Measurements from ENCODE around the gene ZNF77.

The ZNF77 gene

DNA sequence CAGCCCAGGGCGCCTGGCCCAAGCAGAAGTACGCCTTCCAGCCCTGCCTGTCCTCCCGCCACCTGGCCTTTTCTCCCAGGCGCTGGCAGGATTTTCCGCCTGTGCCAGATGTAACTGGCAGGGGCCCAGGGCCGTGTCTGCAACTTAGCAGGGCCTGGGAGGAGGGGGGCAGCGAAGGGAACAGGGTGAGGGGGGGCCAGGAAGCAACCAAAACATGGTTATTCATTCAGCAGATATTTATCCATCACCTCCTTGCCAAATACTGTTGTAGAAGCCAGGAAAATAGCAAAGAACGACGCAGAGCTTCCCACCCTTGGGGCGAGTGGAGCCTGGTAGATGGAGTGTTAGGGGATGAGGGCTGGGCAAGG lies 38.2 kb upstream of the ZNF77 start:
- no peaks in the 10 kb centered on the region for H3K27me3 ChIP-seq (ENCODE audit: insufficient read depth, poor library complexity, severe bottlenecking)
- peak overlapping the region; percentile 55 for H3K27ac ChIP-seq (ENCODE audit: poor library complexity, severe bottlenecking)
- no peaks in the 10 kb centered on the region for H3K9me3 ChIP-seq (ENCODE audit: severe bottlenecking)
- DNase-seq (ENCODE audit: low spot score) = peak; percentile 78
- peak; percentile 63 for ATAC-seq (ENCODE audit: low read depth)
- TF ChIP-seq, protein P1, sequence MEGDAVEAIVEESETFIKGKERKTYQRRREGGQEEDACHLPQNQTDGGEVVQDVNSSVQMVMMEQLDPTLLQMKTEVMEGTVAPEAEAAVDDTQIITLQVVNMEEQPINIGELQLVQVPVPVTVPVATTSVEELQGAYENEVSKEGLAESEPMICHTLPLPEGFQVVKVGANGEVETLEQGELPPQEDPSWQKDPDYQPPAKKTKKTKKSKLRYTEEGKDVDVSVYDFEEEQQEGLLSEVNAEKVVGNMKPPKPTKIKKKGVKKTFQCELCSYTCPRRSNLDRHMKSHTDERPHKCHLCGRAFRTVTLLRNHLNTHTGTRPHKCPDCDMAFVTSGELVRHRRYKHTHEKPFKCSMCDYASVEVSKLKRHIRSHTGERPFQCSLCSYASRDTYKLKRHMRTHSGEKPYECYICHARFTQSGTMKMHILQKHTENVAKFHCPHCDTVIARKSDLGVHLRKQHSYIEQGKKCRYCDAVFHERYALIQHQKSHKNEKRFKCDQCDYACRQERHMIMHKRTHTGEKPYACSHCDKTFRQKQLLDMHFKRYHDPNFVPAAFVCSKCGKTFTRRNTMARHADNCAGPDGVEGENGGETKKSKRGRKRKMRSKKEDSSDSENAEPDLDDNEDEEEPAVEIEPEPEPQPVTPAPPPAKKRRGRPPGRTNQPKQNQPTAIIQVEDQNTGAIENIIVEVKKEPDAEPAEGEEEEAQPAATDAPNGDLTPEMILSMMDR (IDR thresholded peaks at IDR 0.05; ENCODE audit: poor library complexity, severe bottlenecking) = no peak
- H3K4me3 ChIP-seq (ENCODE audit: severe bottlenecking) = no peak overlapping the region
- peaks cover 5% of the 10 kb centered on the region for H3K4me1 ChIP-seq (ENCODE audit: insufficient read depth, poor library complexity, severe bottlenecking)
- H3K36me3 ChIP-seq (ENCODE audit: low read depth) = no peaks in the 10 kb centered on the region

- no peak for DNase-seq (ENCODE audit: low spot score)
- H3K27me3 ChIP-seq (ENCODE audit: insufficient read depth, poor library complexity, severe bottlenecking) = no peaks in the 10 kb centered on the region
- peak overlapping the region; percentile 55 for H3K27ac ChIP-seq (ENCODE audit: poor library complexity, severe bottlenecking)
- TF ChIP-seq, protein P1 (IDR thresholded peaks at IDR 0.05; ENCODE audit: poor library complexity, severe bottlenecking) = no peak
- no peak for ATAC-seq (ENCODE audit: low read depth)
- no peaks in the 10 kb centered on the region for H3K36me3 ChIP-seq (ENCODE audit: low read depth)
- no peaks in the 10 kb centered on the region for H3K9me3 ChIP-seq (ENCODE audit: severe bottlenecking)
- H3K4me1 ChIP-seq (ENCODE audit: insufficient read depth, poor library complexity, severe bottlenecking) = peaks cover 5% of the 10 kb centered on the region
- H3K4me3 ChIP-seq (ENCODE audit: severe bottlenecking) = no peak overlapping the region
These were observed 37.8 kb upstream of the ZNF77 start for GRCh38 chr19:2982561-2982960.

DNA sequence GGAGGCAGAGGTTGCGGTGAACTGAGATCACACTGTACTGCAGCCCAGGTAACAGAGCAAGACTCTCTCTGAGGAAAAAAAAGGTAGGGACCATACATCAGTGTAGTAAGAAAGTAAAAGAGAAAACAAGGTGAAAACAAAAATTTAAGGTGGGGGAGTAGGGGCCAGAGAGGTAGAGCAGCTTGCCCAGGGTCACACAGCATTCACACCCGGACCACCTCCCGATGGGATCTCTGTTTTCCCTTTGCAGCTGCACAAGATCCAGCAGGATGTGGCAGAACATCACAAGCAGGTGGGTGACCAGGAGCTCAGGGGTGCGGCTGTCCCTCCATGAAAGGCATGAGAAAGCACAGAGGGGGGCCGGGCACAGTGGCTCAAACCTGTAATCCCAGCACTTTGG lies 37.1 kb upstream of the ZNF77 start:
- TF ChIP-seq, protein P1 (IDR thresholded peaks at IDR 0.05; ENCODE audit: poor library complexity, severe bottlenecking) = no peak
- ATAC-seq (ENCODE audit: low read depth) (no peak), DNase-seq (ENCODE audit: low spot score) (no peak)
- Histone ChIP-seq H3K4me1 (ENCODE audit: insufficient read depth, poor library complexity, severe bottlenecking) (peaks cover 5% of the 10 kb centered on the region), H3K4me3 (ENCODE audit: severe bottlenecking) (no peak overlapping the region), H3K36me3 (ENCODE audit: low read depth) (no peaks in the 10 kb centered on the region), H3K9me3 (ENCODE audit: severe bottlenecking) (no peaks in the 10 kb centered on the region), H3K27me3 (ENCODE audit: insufficient read depth, poor library complexity, severe bottlenecking) (no peaks in the 10 kb centered on the region), H3K27ac (ENCODE audit: poor library complexity, severe bottlenecking) (no peak overlapping the region)

GRCh38 chr19:2978772-2979171 lies 34.0 kb upstream of the ZNF77 start:
- DNase-seq (ENCODE audit: low spot score) (no peak), ATAC-seq (ENCODE audit: low read depth) (no peak)
- Histone ChIP-seq H3K4me3 (ENCODE audit: severe bottlenecking) (no peak overlapping the region), H3K27me3 (ENCODE audit: insufficient read depth, poor library complexity, severe bottlenecking) (no peaks in the 10 kb centered on the region), H3K36me3 (ENCODE audit: low read depth) (no peaks in the 10 kb centered on the region), H3K27ac (ENCODE audit: poor library complexity, severe bottlenecking) (no peak overlapping the region), H3K4me1 (ENCODE audit: insufficient read depth, poor library complexity, severe bottlenecking) (peaks cover 8% of the 10 kb centered on the region), H3K9me3 (ENCODE audit: severe bottlenecking) (no peaks in the 10 kb centered on the region)
- TF ChIP-seq, protein P1 (IDR thresholded peaks at IDR 0.05; ENCODE audit: poor library complexity, severe bottlenecking) = no peak

DNA sequence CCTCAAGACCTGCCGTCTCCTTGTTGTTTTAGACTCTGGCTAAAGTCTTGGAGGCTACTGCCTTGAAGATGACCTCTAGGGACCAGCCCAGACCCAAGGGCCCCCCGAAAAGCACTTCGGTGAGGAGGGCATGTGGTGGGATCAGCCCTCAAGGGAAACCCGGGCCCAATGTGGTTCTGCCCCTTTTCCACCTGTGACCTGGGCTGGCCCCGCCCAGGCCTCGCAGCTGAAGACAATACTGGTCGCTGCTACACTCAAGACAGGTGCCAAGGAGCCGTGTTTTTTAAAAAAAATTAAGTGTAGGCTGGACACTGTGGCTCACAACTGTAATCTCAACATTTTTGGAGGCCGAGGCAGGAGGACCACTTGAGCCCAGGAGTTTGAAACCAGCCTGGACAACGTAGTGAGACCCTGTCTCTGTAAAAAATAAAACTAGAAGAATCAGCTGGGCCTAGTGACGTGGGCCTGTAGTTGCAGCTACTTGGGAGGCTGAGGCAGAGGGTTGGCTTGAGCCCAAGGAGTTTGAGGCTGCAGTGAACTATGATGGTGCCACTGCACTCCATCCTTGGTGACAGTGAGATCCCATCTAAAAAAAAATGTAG lies 33.5 kb upstream of the ZNF77 start:
- Histone ChIP-seq H3K27me3 (ENCODE audit: insufficient read depth, poor library complexity, severe bottlenecking) (no peaks in the 10 kb centered on the region), H3K4me3 (ENCODE audit: severe bottlenecking) (no peak overlapping the region), H3K36me3 (ENCODE audit: low read depth) (no peaks in the 10 kb centered on the region), H3K27ac (ENCODE audit: poor library complexity, severe bottlenecking) (peak overlapping the region; percentile 12), H3K4me1 (ENCODE audit: insufficient read depth, poor library complexity, severe bottlenecking) (peaks cover 5% of the 10 kb centered on the region), H3K9me3 (ENCODE audit: severe bottlenecking) (no peaks in the 10 kb centered on the region)
- TF ChIP-seq, protein P1 (IDR thresholded peaks at IDR 0.05; ENCODE audit: poor library complexity, severe bottlenecking) = no peak
- ATAC-seq (ENCODE audit: low read depth) (no peak), DNase-seq (ENCODE audit: low spot score) (no peak)
